ENCODE results near the gene MRTFA.

DNA sequence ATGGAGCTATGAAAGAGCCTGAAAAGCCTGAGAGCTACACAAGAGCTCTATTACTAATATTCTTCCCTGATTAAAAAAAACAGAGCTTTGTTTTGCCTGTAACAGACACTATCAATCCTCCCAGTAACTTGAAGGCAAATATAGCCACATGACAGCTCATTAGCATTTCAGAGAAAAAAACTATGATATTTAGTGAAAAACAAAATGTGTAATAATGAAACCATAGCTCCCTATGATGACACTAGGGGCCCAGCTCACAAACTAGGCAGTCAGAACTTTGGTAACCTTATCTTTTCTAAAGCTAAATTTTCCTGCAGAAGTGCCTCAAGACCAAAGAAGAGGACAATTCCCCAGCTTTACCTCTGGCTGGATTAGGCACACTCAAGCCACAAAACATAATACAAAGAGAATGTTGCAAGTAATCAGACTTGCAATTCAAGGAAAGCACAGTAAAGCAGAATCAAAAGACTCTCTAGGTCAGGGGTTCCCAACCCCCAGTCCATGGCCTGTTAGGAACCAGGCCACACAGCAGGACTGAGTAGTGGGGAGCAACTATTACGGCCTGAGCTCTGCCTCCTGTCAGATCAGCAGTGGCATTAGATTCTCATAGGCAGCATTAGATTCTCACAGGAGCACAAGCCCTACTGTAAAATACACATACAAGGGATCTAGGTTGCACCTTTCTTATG lies 53.3 kb downstream of the MRTFA start:
- TF ChIP-seq POLR2A (IDR thresholded peaks at IDR 0.05) (no peak), CTCF (IDR thresholded peaks at IDR 0.05 in 8 of 11, conservative IDR thresholded peaks at IDR 0.05 in 3 of 11) (no peak)
